NCI-H1930 (cell line): Measurements from ENCODE around the gene RS1.

Source experiments
- DNase-seq, 2 experiments: peaks; one replicate each; lab custom pipeline; 2025; lab: John Stamatoyannopoulos, UW

The RS1 gene

DNA sequence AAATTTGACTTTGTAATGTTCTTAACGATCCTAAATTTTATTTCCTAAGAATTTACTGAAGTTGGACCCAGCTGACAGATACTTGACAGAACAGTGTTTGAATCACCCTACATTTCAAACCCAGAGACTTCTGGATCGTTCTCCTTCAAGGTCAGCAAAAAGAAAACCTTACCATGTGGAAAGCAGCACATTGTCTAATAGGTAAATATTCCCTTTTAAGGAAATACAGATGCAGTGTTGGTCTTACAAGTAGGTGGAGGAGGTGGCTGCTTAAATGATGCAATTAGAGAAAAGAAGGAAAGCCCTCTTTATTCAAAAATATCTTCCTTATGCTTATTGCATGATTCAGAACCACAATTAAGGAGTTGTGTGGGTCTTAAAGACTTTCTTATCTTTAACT lies 73.5 kb downstream of the RS1 start:
- no peak for DNase-seq

DNA sequence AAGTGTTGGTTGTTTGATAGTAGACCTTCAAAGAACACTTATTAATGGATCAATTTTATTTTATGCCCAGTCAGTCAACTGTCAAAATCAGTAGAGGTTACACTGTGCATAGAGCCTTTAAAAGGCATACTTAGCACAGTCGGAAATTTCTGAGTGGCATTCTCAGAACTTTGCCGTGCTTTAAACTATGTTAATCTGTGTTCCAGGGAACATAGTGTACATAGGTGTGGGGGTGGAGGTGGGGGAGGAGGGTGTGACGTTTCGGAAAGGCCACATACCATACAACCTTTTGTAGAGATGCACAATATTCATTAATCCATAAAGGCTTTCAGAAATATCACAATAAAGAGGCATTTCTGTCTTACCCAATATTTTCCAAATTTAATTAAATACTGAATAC lies 75.8 kb downstream of the RS1 start:
- no peak for DNase-seq

DNA sequence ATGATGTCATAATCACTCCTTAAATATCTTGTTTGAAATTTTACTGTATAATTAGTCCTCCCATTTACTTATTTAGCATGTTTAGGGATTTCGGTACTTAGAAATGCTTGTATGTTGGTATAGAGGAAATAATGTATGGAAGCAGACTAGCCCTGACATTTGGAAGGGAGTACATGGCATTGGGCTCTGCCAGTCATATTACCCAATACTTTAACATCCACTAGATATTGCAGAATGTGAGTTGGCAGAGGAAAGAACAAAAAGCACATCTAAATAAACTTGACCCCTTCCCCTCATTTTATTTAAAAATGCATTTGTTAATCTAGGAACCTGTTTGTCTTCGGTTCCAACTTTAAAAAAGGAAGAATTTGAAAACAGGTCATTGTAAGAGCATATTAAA lies 77.8 kb downstream of the RS1 start:
- DNase-seq: no peak

DNA sequence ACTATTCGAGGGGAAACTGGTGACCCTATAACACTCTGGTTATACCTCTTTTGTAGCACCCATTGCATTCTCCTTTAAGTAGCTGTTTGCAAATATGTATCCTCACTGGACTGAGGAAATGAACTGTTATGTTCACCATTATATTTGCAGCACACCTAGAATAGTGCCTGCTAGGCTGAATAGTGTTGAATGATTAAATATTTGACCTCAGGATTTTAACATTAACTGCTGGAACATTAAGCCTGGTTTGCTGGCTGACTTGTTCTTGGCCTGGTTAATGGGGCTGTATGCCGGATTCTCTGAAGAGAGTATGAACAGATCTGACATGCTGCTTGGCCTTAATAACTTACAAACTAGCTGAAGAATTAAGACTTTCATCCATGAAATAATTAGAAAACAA lies 80.1 kb downstream of the RS1 start:
- DNase-seq: no peak
